ENCODE measurements around the gene TFDP1.

The TFDP1 gene

GRCh38 chr13:113629866-113630265 is 45.3 kb downstream of the TFDP1 start:
- TF ChIP-seq GABPA (IDR thresholded peaks at IDR 0.05; ENCODE audit: low read depth) = no peak
- TF ChIP-seq REST (IDR thresholded peaks at IDR 0.05; ENCODE audit: insufficient replicate concordance, low read depth) = no peak
- no peak for TF ChIP-seq CTCF (IDR thresholded peaks at IDR 0.05; ENCODE audit: insufficient read depth, low read length)
- TF ChIP-seq POLR2AphosphoS5 (IDR thresholded peaks at IDR 0.05; ENCODE audit: low read depth) = no peak
- TF ChIP-seq SPI1 (IDR thresholded peaks at IDR 0.05; ENCODE audit: borderline replicate concordance, low read depth) = no peak
- no peak for DNase-seq (ENCODE audit: low read depth in 1 of 2, low spot score in 1 of 2)
- no peak overlapping the region for H3K27ac ChIP-seq (replicated peaks)

GRCh38 chr13:113630296-113630695 is 45.7 kb downstream of the TFDP1 start:
- no peak overlapping the region for H3K27ac ChIP-seq (replicated peaks)
- no peak overlapping the region for H3K4me3 ChIP-seq (replicated peaks; ENCODE audit: insufficient read depth, low read length)
- no peaks in the 10 kb centered on the region for H3K27me3 ChIP-seq (ENCODE audit: insufficient read depth, poor library complexity, severe bottlenecking)
- TF ChIP-seq CTCF (IDR thresholded peaks at IDR 0.05; ENCODE audit: insufficient read depth, low read length) (no peak), POLR2AphosphoS5 (IDR thresholded peaks at IDR 0.05; ENCODE audit: low read depth) (no peak), SPI1 (IDR thresholded peaks at IDR 0.05; ENCODE audit: borderline replicate concordance, low read depth) (no peak), REST (IDR thresholded peaks at IDR 0.05; ENCODE audit: insufficient replicate concordance, low read depth) (no peak), GABPA (IDR thresholded peaks at IDR 0.05; ENCODE audit: low read depth) (no peak)
- DNase-seq (ENCODE audit: low read depth in 1 of 2, low spot score in 1 of 2) = no peak

More at GRCh38 chr13:113629866-113630265, 45.3 kb downstream of the TFDP1 start:
- Histone ChIP-seq H3K4me3 (replicated peaks; ENCODE audit: insufficient read depth, low read length) (no peak overlapping the region), H3K27me3 (ENCODE audit: insufficient read depth, poor library complexity, severe bottlenecking) (no peaks in the 10 kb centered on the region)

- TF ChIP-seq POLR2AphosphoS5 (IDR thresholded peaks at IDR 0.05; ENCODE audit: low read depth) = no peak
- no peak for TF ChIP-seq SPI1 (IDR thresholded peaks at IDR 0.05; ENCODE audit: borderline replicate concordance, low read depth)
- no peak for TF ChIP-seq CTCF (IDR thresholded peaks at IDR 0.05; ENCODE audit: insufficient read depth, low read length)
- TF ChIP-seq GABPA (IDR thresholded peaks at IDR 0.05; ENCODE audit: low read depth) = no peak
- no peak for TF ChIP-seq REST (IDR thresholded peaks at IDR 0.05; ENCODE audit: insufficient replicate concordance, low read depth)
- no peak for DNase-seq (ENCODE audit: low read depth in 1 of 2, low spot score in 1 of 2)
- Histone ChIP-seq H3K4me3 (replicated peaks; ENCODE audit: insufficient read depth, low read length) (no peak overlapping the region), H3K27ac (replicated peaks) (no peak overlapping the region), H3K27me3 (ENCODE audit: insufficient read depth, poor library complexity, severe bottlenecking) (no peaks in the 10 kb centered on the region)
Measured at GRCh38 chr13:113630804-113631203, 46.3 kb downstream of the TFDP1 start.

All from HL-60 (cell line).